Nephron (organoid): ENCODE measurements around the gene LRRC4B.
A peak's percentile ranks its signal among the peaks of the same experiment; 100 is the strongest.

Experiments
- H3K27ac Mint-ChIP-seq, 3 experiments: 2 replicates each; pipeline ENCODE4 v1.8.0; 2020; ENCODE audit warnings: mixed read lengths in 3 of 3, mild to moderate bottlenecking in 2 of 3, moderate library complexity in 1 of 3
- H3K27me3 Mint-ChIP-seq: 2 replicates; pipeline ENCODE4 v1.8.0; 2021; ENCODE audit warnings: low read depth, mild to moderate bottlenecking, moderate library complexity, mixed read lengths
- H3K36me3 Mint-ChIP-seq: 2 replicates; pipeline ENCODE4 v1.8.0; 2020; ENCODE audit warnings: low read depth, mixed read lengths
- H3K4me1 Mint-ChIP-seq: 2 replicates; pipeline ENCODE4 v1.8.0; 2020; ENCODE audit warnings: mixed read lengths
- H3K4me3 Mint-ChIP-seq, 3 experiments: 2 replicates each; pipeline ENCODE4 v1.8.0; 2020; ENCODE audit warnings: mild to moderate bottlenecking in 3 of 3, mixed read lengths in 3 of 3, moderate library complexity in 2 of 3
- H3K9me3 Mint-ChIP-seq: 2 replicates; pipeline ENCODE4 v1.8.0; 2020; ENCODE audit warnings: mixed read lengths
- TF ChIP-seq, protein P1 (sequence below), 3 experiments: fragments of 200-600 bp; sonication (generic); IDR thresholded peaks; one replicate each; pipeline ENCODE4 v1.5.0; 2021; ENCODE audit warnings: antibody characterized with exemption in 3 of 3; ENCODE audit not compliant: unreplicated experiment in 3 of 3

Gene LRRC4B

GRCh38 chr19:50492303-50493052, 75.8 kb downstream of the LRRC4B start:
- peak overlapping the region; percentile 51 to 79 (median 76) for H3K4me3 Mint-ChIP-seq
- H3K27ac Mint-ChIP-seq: peak overlapping the region; percentile 15 to 61 (median 58)
- H3K36me3 Mint-ChIP-seq: peaks cover 6% of the 10 kb centered on the region
- H3K9me3 Mint-ChIP-seq: peaks cover 5% of the 10 kb centered on the region
- TF ChIP-seq, protein P1, sequence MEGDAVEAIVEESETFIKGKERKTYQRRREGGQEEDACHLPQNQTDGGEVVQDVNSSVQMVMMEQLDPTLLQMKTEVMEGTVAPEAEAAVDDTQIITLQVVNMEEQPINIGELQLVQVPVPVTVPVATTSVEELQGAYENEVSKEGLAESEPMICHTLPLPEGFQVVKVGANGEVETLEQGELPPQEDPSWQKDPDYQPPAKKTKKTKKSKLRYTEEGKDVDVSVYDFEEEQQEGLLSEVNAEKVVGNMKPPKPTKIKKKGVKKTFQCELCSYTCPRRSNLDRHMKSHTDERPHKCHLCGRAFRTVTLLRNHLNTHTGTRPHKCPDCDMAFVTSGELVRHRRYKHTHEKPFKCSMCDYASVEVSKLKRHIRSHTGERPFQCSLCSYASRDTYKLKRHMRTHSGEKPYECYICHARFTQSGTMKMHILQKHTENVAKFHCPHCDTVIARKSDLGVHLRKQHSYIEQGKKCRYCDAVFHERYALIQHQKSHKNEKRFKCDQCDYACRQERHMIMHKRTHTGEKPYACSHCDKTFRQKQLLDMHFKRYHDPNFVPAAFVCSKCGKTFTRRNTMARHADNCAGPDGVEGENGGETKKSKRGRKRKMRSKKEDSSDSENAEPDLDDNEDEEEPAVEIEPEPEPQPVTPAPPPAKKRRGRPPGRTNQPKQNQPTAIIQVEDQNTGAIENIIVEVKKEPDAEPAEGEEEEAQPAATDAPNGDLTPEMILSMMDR (IDR thresholded peaks at IDR 0.05; ENCODE audit: unreplicated experiment in 3 of 3): no peak
- H3K4me1 Mint-ChIP-seq: peaks cover 40% of the 10 kb centered on the region
- H3K27me3 Mint-ChIP-seq: peaks cover 62% of the 10 kb centered on the region

DNA sequence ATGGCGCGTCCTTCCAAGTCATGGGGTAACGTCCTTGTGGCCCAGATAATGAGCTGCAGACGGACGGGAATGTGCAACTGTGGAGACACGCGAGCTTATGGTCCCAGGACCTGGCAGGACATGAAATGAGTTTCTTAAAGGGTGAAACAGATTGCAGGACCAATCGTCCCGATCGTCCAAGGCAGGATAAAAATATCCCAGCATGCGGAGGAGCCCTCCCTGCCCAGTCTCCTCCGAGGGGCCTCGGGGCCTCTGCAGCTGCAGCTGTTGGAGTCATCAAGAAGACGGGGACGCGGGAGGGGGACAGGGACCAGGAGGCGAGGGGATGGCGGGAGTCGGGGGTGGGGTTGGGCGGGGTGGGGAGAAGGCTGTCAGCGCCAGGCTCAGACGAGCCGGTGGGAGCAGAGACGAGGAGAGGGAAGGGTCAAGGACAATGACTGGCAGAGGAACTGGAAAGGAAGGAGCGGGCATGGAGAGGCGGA, 77.2 kb downstream of the LRRC4B start:
- H3K36me3 Mint-ChIP-seq: peaks cover 13% of the 10 kb centered on the region
- peaks cover 40% of the 10 kb centered on the region for H3K4me1 Mint-ChIP-seq
- peak overlapping the region; percentile 51 to 76 (median 69) for H3K4me3 Mint-ChIP-seq
- peaks cover 5% of the 10 kb centered on the region for H3K9me3 Mint-ChIP-seq
- peak overlapping the region; percentile 15 to 89 (median 79) for H3K27ac Mint-ChIP-seq
- H3K27me3 Mint-ChIP-seq: peaks cover 62% of the 10 kb centered on the region
- TF ChIP-seq, protein P1 (IDR thresholded peaks at IDR 0.05; ENCODE audit: unreplicated experiment in 3 of 3): no peak

GRCh38 chr19:50490411-50490811, 77.8 kb downstream of the LRRC4B start:
- H3K27ac Mint-ChIP-seq: peak overlapping the region; percentile 15 to 89 (median 79)

GRCh38 chr19:50489461-50490011, 78.7 kb downstream of the LRRC4B start:
- TF ChIP-seq, protein P1 (IDR thresholded peaks at IDR 0.05; ENCODE audit: unreplicated experiment in 3 of 3): no peak
- Mint-ChIP-seq H3K9me3 (peaks cover 5% of the 10 kb centered on the region), H3K36me3 (peaks cover 28% of the 10 kb centered on the region), H3K4me1 (peaks cover 40% of the 10 kb centered on the region), H3K4me3 (peak overlapping the region; percentile 75 to 84 (median 77)), H3K27ac (peak overlapping the region; percentile 77 to 90 (median 83)), H3K27me3 (peaks cover 56% of the 10 kb centered on the region)

More at GRCh38 chr19:50490411-50490811, 77.8 kb downstream of the LRRC4B start:
- H3K4me1 Mint-ChIP-seq: peaks cover 40% of the 10 kb centered on the region
- H3K9me3 Mint-ChIP-seq: peaks cover 5% of the 10 kb centered on the region
- peaks cover 19% of the 10 kb centered on the region for H3K36me3 Mint-ChIP-seq
- peaks cover 60% of the 10 kb centered on the region for H3K27me3 Mint-ChIP-seq
- H3K4me3 Mint-ChIP-seq: peak overlapping the region; percentile 38 to 76 (median 69)
- TF ChIP-seq, protein P1 (IDR thresholded peaks at IDR 0.05; ENCODE audit: unreplicated experiment in 3 of 3): no peak

GRCh38 chr19:50488389-50489194, 79.6 kb downstream of the LRRC4B start:
- Mint-ChIP-seq H3K9me3 (peaks cover 5% of the 10 kb centered on the region), H3K27me3 (peaks cover 54% of the 10 kb centered on the region), H3K27ac (peak overlapping the region; percentile 77 to 90 (median 83)), H3K4me3 (peak overlapping the region; percentile 75 to 84 (median 76)), H3K36me3 (peaks cover 29% of the 10 kb centered on the region), H3K4me1 (peaks cover 40% of the 10 kb centered on the region)
- TF ChIP-seq, protein P1 (IDR thresholded peaks at IDR 0.05; ENCODE audit: unreplicated experiment in 3 of 3): no peak
